GM23338 (cell line): ENCODE results near the gene PRPF40B.

Experiments
- CREB1 ChIP-seq: fragments of 250-450 bp; sonication (Bioruptor Pico); IDR thresholded peaks from 2 replicates; pipeline ENCODE4 v1.5.0; 2020; ENCODE audit warnings: low read depth, mild to moderate bottlenecking, moderate library complexity
- EZH2 ChIP-seq: fragments of 200-600 bp; sonication (generic); IDR thresholded peaks from one replicate; pipeline ENCODE4 v1.8.0; 2017; ENCODE audit warnings: antibody characterized with exemption, mild to moderate bottlenecking, low read depth; ENCODE audit not compliant: unreplicated experiment
- EZH2phosphoT487 ChIP-seq: fragments of 200-600 bp; sonication (generic); IDR thresholded peaks from one replicate; pipeline ENCODE4 v1.8.1; 2018; ENCODE audit warnings: antibody characterized with exemption; ENCODE audit not compliant: unreplicated experiment
- NANOG ChIP-seq: IDR thresholded peaks from 2 replicates; pipeline ENCODE4 v1.6.1; 2016; ENCODE audit warnings: antibody characterized with exemption, borderline replicate concordance
- POLR2AphosphoS5 ChIP-seq: IDR thresholded peaks from 2 replicates; pipeline ENCODE4 v1.6.1; 2016; ENCODE audit warnings: antibody characterized with exemption, low read depth
- STAT1 ChIP-seq: IDR thresholded peaks from one replicate; pipeline ENCODE4 v1.6.1; 2016; ENCODE audit warnings: antibody characterized with exemption; ENCODE audit not compliant: unreplicated experiment
- TF ChIP-seq, protein P1 (sequence below), 2 experiments: fragments of 200-600 bp in 1 of 2; sonication (generic) in 1 of 2; conservative IDR thresholded peaks; 2 replicates each; pipeline versions ENCODE4 v1.5.1 to v1.6.1; 2016 to 2017; ENCODE audit warnings: antibody characterized with exemption in 2 of 2, low read depth in 2 of 2, mild to moderate bottlenecking in 2 of 2, moderate library complexity in 1 of 2
- TF ChIP-seq, protein P2 (sequence below): IDR thresholded peaks from one replicate; pipeline ENCODE4 v1.6.1; 2018; ENCODE audit warnings: antibody characterized with exemption; ENCODE audit not compliant: unreplicated experiment

DNA sequence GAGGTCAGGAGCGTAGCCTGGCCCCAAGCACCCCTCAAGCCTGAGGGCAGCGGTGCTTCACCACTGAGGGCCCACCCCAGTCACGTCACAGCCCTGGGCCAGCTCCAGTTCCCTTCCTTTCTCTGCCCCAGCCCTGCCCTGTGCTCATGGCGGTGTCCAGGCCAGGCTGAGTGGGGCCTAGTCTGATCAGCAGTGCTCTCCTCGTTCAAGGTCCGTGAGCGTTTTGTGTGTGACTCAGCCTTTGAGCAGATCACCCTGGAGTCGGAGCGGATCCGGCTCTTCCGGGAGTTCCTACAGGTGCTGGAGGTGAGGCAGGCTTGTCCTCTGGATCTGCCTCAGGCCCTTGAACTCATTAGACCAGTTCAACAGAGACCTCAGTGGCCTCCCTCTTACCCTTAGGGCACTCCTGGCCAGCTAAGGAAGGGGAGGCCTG lies 19.0 kb downstream of the PRPF40B start:
- TF ChIP-seq, protein P1, sequence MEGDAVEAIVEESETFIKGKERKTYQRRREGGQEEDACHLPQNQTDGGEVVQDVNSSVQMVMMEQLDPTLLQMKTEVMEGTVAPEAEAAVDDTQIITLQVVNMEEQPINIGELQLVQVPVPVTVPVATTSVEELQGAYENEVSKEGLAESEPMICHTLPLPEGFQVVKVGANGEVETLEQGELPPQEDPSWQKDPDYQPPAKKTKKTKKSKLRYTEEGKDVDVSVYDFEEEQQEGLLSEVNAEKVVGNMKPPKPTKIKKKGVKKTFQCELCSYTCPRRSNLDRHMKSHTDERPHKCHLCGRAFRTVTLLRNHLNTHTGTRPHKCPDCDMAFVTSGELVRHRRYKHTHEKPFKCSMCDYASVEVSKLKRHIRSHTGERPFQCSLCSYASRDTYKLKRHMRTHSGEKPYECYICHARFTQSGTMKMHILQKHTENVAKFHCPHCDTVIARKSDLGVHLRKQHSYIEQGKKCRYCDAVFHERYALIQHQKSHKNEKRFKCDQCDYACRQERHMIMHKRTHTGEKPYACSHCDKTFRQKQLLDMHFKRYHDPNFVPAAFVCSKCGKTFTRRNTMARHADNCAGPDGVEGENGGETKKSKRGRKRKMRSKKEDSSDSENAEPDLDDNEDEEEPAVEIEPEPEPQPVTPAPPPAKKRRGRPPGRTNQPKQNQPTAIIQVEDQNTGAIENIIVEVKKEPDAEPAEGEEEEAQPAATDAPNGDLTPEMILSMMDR (conservative IDR thresholded peaks at IDR 0.05; ENCODE audit: low read depth in 2 of 2): no peak
- TF ChIP-seq EZH2phosphoT487 (no peak), STAT1 (no peak), EZH2 (no peak), POLR2AphosphoS5 (no peak), CREB1 (CRISPR knock-in tag) (no peak), NANOG (no peak)
- TF ChIP-seq, protein P2, sequence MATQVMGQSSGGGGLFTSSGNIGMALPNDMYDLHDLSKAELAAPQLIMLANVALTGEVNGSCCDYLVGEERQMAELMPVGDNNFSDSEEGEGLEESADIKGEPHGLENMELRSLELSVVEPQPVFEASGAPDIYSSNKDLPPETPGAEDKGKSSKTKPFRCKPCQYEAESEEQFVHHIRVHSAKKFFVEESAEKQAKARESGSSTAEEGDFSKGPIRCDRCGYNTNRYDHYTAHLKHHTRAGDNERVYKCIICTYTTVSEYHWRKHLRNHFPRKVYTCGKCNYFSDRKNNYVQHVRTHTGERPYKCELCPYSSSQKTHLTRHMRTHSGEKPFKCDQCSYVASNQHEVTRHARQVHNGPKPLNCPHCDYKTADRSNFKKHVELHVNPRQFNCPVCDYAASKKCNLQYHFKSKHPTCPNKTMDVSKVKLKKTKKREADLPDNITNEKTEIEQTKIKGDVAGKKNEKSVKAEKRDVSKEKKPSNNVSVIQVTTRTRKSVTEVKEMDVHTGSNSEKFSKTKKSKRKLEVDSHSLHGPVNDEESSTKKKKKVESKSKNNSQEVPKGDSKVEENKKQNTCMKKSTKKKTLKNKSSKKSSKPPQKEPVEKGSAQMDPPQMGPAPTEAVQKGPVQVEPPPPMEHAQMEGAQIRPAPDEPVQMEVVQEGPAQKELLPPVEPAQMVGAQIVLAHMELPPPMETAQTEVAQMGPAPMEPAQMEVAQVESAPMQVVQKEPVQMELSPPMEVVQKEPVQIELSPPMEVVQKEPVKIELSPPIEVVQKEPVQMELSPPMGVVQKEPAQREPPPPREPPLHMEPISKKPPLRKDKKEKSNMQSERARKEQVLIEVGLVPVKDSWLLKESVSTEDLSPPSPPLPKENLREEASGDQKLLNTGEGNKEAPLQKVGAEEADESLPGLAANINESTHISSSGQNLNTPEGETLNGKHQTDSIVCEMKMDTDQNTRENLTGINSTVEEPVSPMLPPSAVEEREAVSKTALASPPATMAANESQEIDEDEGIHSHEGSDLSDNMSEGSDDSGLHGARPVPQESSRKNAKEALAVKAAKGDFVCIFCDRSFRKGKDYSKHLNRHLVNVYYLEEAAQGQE: no peak
